ENCODE results near the gene MYO1B.

GRCh38 chr2:191369034-191369433, 123.8 kb downstream of the MYO1B start:
- TF ChIP-seq CTCF (conservative IDR thresholded peaks at IDR 0.05 in 1 of 2, IDR thresholded peaks at IDR 0.05 in 1 of 2; ENCODE audit: low read depth in 1 of 2, low read length in 2 of 2): peak in 1 of 2 donors; percentile 51
- TF ChIP-seq EZH2 (IDR thresholded peaks at IDR 0.05; ENCODE audit: low read length, missing control alignments): no peak

All from fibroblast of lung (primary cell).